DMS153 treated with DMSO at 0.1 percent for 48 hours (cell line): ENCODE results near the gene ANKRD42.

Experiments
- DNase-seq: peaks from one replicate; lab custom pipeline; 2025; ENCODE audit not compliant: unreplicated experiment; lab: John Stamatoyannopoulos, UW

Gene ANKRD42

GRCh38 chr11:83285771-83286528, 92.4 kb downstream of the ANKRD42 start, which contains the start of gene CCDC90B:
Gene CCDC90B (minus strand): TSS chr11:83286367. CDS start chr11:83285972, 395 bp downstream.
- DNase-seq, result peak; percentile 96

- DNase-seq, result no peak
Measured at GRCh38 chr11:83287631-83288030, 94.1 kb downstream of the ANKRD42 start.

- DNase-seq, result peak; percentile 30
Measured at GRCh38 chr11:83292709-83293456, 99.4 kb downstream of the ANKRD42 start.

- no peak for DNase-seq
Measured at GRCh38 chr11:83293457-83293774, 99.9 kb downstream of the ANKRD42 start.

- no peak for DNase-seq
Measured at GRCh38 chr11:83294208-83294607, 100.7 kb downstream of the ANKRD42 start.
